HepG2 (cell line): ENCODE measurements around the gene DNAJC21. TPM values are rescaled to one million over a fixed set of nuclear protein-coding genes. Genes with fewer than 3 reads are reported as not detected.

ENCODE experiments used
- BORCS8-MEF2B ChIP-seq: sonication (generic); formaldehyde crosslinking; IDR thresholded peaks from 2 replicates; pipeline ENCODE4 v1.8.0; 2022; ENCODE audit warnings: mild to moderate bottlenecking, missing genetic modification reagents
- CHCHD3 ChIP-seq: sonication (generic); formaldehyde crosslinking; IDR thresholded peaks from 2 replicates; pipeline ENCODE4 v1.8.0; 2022; ENCODE audit warnings: mild to moderate bottlenecking, missing genetic modification reagents, moderate library complexity
- CHD4 ChIP-seq: fragments of 200-600 bp; sonication (generic); IDR thresholded peaks from 2 replicates; pipeline ENCODE4 v1.7.0; 2017; ENCODE audit warnings: mild to moderate bottlenecking, low read length, borderline replicate concordance
- EED ChIP-seq: sonication (generic); formaldehyde crosslinking; IDR thresholded peaks from 2 replicates; pipeline ENCODE4 v1.5.0; 2020; ENCODE audit warnings: mild to moderate bottlenecking, missing genetic modification reagents
- GPN1 ChIP-seq: sonication (generic); formaldehyde crosslinking; IDR thresholded peaks from 2 replicates; pipeline ENCODE4 v1.5.1; 2020; ENCODE audit warnings: missing genetic modification reagents, borderline replicate concordance
- KDM5A ChIP-seq: fragments of 200-600 bp; sonication (generic); IDR thresholded peaks from 2 replicates; pipeline ENCODE4 v1.7.0; 2018; ENCODE audit warnings: antibody characterized with exemption, mild to moderate bottlenecking, low read length, borderline replicate concordance
- NR0B2 ChIP-seq: sonication (generic); formaldehyde crosslinking; IDR thresholded peaks from 2 replicates; pipeline ENCODE4 v1.4.0; 2020; ENCODE audit warnings: mild to moderate bottlenecking, missing genetic modification reagents
- NR2F6 ChIP-seq, 2 experiments: IDR thresholded peaks; 2 replicates each; pipeline ENCODE4 v1.6.1; 2016; ENCODE audit warnings: antibody characterized with exemption in 1 of 2, mild to moderate bottlenecking in 1 of 2
- PHF5A ChIP-seq: IDR thresholded peaks from one replicate; pipeline ENCODE4 v1.6.1; 2018; ENCODE audit warnings: low read depth, missing genetic modification reagents; ENCODE audit not compliant: unreplicated experiment
- PTBP1 ChIP-seq: fragments of 200-400 bp; formaldehyde crosslinking; IDR thresholded peaks from 2 replicates; pipeline ENCODE4 v1.6.1; 2018; ENCODE audit warnings: low read length, low read depth; ENCODE audit not compliant: poor library complexity, severe bottlenecking
- SCMH1 ChIP-seq: sonication (generic); formaldehyde crosslinking; IDR thresholded peaks from 2 replicates; pipeline ENCODE4 v1.9.0; 2021; ENCODE audit warnings: missing genetic modification reagents, mild to moderate bottlenecking, borderline replicate concordance
- SP140L ChIP-seq: sonication (generic); formaldehyde crosslinking; IDR thresholded peaks from 2 replicates; pipeline ENCODE4 v1.4.0; 2020; ENCODE audit warnings: missing genetic modification reagents, borderline replicate concordance
- SP4 ChIP-seq: sonication (generic); formaldehyde crosslinking; IDR thresholded peaks from 2 replicates; pipeline ENCODE4 v1.8.1; 2023; ENCODE audit warnings: mild to moderate bottlenecking, missing genetic modification reagents
- XBP1 ChIP-seq: sonication (generic); formaldehyde crosslinking; IDR thresholded peaks from 2 replicates; pipeline ENCODE4 v1.5.0; 2020; ENCODE audit warnings: missing genetic modification reagents
- YY1 ChIP-seq: IDR thresholded peaks from 2 replicates; pipeline ENCODE4 v1.6.1; 2011; ENCODE audit warnings: low read length, low read depth, moderate library complexity, mild to moderate bottlenecking; ENCODE audit not compliant: insufficient read depth, insufficient replicate concordance
- ZBTB46 ChIP-seq: sonication (generic); formaldehyde crosslinking; IDR thresholded peaks from 2 replicates; pipeline ENCODE4 v1.4.0; 2020; ENCODE audit warnings: mild to moderate bottlenecking, missing genetic modification reagents, borderline replicate concordance
- ZFAT ChIP-seq: sonication (generic); formaldehyde crosslinking; conservative IDR thresholded peaks from 2 replicates; pipeline ENCODE4 v1.8.1; 2023; ENCODE audit warnings: missing genetic modification reagents, inconsistent platforms
- ZIK1 ChIP-seq: sonication (generic); formaldehyde crosslinking; IDR thresholded peaks from 2 replicates; pipeline ENCODE4 v1.5.0; 2020; ENCODE audit warnings: mild to moderate bottlenecking, low read depth, missing genetic modification reagents, borderline replicate concordance
- ZNF256 ChIP-seq: sonication (generic); formaldehyde crosslinking; conservative IDR thresholded peaks from 2 replicates; pipeline ENCODE4 v1.4.0; 2020; ENCODE audit warnings: missing genetic modification reagents
- ZNF263 ChIP-seq: sonication (generic); formaldehyde crosslinking; IDR thresholded peaks from 2 replicates; pipeline ENCODE4 v1.4.0; 2020; ENCODE audit warnings: missing genetic modification reagents
- ZNF335 ChIP-seq: sonication (generic); formaldehyde crosslinking; IDR thresholded peaks from 2 replicates; pipeline ENCODE4 v1.4.0; 2020; ENCODE audit warnings: missing genetic modification reagents
- ZNF564 ChIP-seq: sonication (generic); formaldehyde crosslinking; IDR thresholded peaks from 2 replicates; pipeline ENCODE4 v1.8.1; 2023; ENCODE audit warnings: mild to moderate bottlenecking, missing genetic modification reagents
- polyA plus RNA-seq, 8 experiments: library from polyadenylated mRNA; depleted of rRNA in 3 of 8; stranded (reverse) in 7 of 8; unstranded in 1 of 8; fragments of >200 nt; fragmentation: Illumina TruSeq in 4 of 8; extraction: Trizol in 4 of 8; gene quantifications; 2 replicates each; pipeline versions ENCODE4 v1.2.1 to v1.2.3, GENCODE V29; 2011 to 2016; ENCODE audit warnings: low read depth in 4 of 8, missing spikeins in 1 of 8, mixed read lengths in 1 of 8; ENCODE audit not compliant: insufficient read depth in 1 of 8
- total RNA-seq, 5 experiments: library from RNA; depleted of rRNA; stranded (reverse); fragments of >200 nt; fragmentation: Illumina TruSeq; extraction: Trizol; gene quantifications; 2 replicates each; pipeline ENCODE4 v1.2.3, GENCODE V29; 2016; ENCODE audit warnings: low read depth in 1 of 5
- TF ChIP-seq, protein P1 (sequence below): sonication (generic); formaldehyde crosslinking; IDR thresholded peaks from 2 replicates; pipeline ENCODE4 v1.4.0; 2020; ENCODE audit warnings: missing genetic modification reagents
- TF ChIP-seq, protein P2 (sequence below): sonication (generic); formaldehyde crosslinking; conservative IDR thresholded peaks from 2 replicates; pipeline ENCODE4 v1.4.0; 2020; ENCODE audit warnings: mild to moderate bottlenecking, missing genetic modification reagents, moderate library complexity

DNAJC21 gene
- total and polyA plus RNA-seq, 2 of the 13 experiments (the other 11 are each of a cell fraction or from before 2014, with no cell fraction given), result 10.9 to 41.6 TPM

- TF ChIP-seq, protein P1, sequence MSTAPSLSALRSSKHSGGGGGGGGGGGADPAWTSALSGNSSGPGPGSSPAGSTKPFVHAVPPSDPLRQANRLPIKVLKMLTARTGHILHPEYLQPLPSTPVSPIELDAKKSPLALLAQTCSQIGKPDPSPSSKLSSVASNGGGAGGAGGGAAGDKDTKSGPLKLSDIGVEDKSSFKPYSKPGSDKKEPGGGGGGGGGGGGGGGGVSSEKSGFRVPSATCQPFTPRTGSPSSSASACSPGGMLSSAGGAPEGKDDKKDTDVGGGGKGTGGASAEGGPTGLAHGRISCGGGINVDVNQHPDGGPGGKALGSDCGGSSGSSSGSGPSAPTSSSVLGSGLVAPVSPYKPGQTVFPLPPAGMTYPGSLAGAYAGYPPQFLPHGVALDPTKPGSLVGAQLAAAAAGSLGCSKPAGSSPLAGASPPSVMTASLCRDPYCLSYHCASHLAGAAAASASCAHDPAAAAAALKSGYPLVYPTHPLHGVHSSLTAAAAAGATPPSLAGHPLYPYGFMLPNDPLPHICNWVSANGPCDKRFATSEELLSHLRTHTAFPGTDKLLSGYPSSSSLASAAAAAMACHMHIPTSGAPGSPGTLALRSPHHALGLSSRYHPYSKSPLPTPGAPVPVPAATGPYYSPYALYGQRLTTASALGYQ (CRISPR knock-in tag), result no peak
- TF ChIP-seq ZNF564 (CRISPR knock-in tag) (peak; percentile 6; the same call in 1 of the 2 replicates), NR0B2 (CRISPR knock-in tag) (no peak), PTBP1 (no peak), SP140L (CRISPR knock-in tag) (peak; percentile 3; the same call in 1 of the 2 replicates), SP4 (CRISPR knock-in tag) (no peak), SCMH1 (CRISPR knock-in tag) (no peak), ZBTB46 (CRISPR knock-in tag) (no peak), ZNF263 (no peak), ZFAT (CRISPR knock-in tag) (no peak), YY1 (no peak), KDM5A (peak; percentile 84), ZIK1 (CRISPR knock-in tag) (no peak), ZNF335 (CRISPR knock-in tag) (no peak), ZNF256 (CRISPR knock-in tag) (no peak), XBP1 (CRISPR knock-in tag) (no peak), NR2F6 (IDR thresholded peaks at IDR 0.05) (no peak), NR2F6 (CRISPR knock-in tag; IDR thresholded peaks at IDR 0.05) (no peak), GPN1 (CRISPR knock-in tag) (no peak), EED (CRISPR knock-in tag) (0 out of 2 replicates have a peak, but pooled peaks have one; percentile 10), CHCHD3 (CRISPR knock-in tag) (no peak), BORCS8-MEF2B (CRISPR knock-in tag) (no peak), CHD4 (no peak), PHF5A (CRISPR knock-in tag) (no peak)
- TF ChIP-seq, protein P2, sequence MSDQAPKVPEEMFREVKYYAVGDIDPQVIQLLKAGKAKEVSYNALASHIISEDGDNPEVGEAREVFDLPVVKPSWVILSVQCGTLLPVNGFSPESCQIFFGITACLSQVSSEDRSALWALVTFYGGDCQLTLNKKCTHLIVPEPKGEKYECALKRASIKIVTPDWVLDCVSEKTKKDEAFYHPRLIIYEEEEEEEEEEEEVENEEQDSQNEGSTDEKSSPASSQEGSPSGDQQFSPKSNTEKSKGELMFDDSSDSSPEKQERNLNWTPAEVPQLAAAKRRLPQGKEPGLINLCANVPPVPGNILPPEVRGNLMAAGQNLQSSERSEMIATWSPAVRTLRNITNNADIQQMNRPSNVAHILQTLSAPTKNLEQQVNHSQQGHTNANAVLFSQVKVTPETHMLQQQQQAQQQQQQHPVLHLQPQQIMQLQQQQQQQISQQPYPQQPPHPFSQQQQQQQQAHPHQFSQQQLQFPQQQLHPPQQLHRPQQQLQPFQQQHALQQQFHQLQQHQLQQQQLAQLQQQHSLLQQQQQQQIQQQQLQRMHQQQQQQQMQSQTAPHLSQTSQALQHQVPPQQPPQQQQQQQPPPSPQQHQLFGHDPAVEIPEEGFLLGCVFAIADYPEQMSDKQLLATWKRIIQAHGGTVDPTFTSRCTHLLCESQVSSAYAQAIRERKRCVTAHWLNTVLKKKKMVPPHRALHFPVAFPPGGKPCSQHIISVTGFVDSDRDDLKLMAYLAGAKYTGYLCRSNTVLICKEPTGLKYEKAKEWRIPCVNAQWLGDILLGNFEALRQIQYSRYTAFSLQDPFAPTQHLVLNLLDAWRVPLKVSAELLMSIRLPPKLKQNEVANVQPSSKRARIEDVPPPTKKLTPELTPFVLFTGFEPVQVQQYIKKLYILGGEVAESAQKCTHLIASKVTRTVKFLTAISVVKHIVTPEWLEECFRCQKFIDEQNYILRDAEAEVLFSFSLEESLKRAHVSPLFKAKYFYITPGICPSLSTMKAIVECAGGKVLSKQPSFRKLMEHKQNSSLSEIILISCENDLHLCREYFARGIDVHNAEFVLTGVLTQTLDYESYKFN, result no peak
Measured at GRCh38 chr5:34915856-34916192, 13.5 kb upstream of the DNAJC21 start (continued).
